ENCODE results near the gene THBS2. TPM values are rescaled to one million over a fixed set of nuclear protein-coding genes. Genes with fewer than 3 reads are reported as not detected.

The THBS2 gene
- total and polyA plus RNA-seq, 10 of the 15 experiments (the other 5 are each of a cell fraction or from before 2014, with no cell fraction given) = 0.07 to 0.10 TPM; not detected in 8

- Histone ChIP-seq H3K27me3 (replicated peaks in 1 of 2; ENCODE audit: control insufficient read depth in 2 of 2, insufficient read depth in 2 of 2, low read length in 1 of 2) (no peaks in the 10 kb centered on the region), H3K27ac (ENCODE audit: control insufficient read depth, insufficient read depth) (no peak overlapping the region), H2AFZ (ENCODE audit: control insufficient read depth, low read depth, low read length) (no peak overlapping the region), H3K9ac (ENCODE audit: control insufficient read depth, insufficient read depth, low read length) (no peak overlapping the region), H3K79me2 (ENCODE audit: control insufficient read depth, insufficient read depth, low read length) (no peaks in the 10 kb centered on the region), H3K4me3 (no peak overlapping the region), H3K4me1 (ENCODE audit: control insufficient read depth, insufficient read depth, low read length) (no peaks in the 10 kb centered on the region), H3K9me3 (replicated peaks; ENCODE audit: control insufficient read depth, insufficient read depth, low read length) (no peaks in the 10 kb centered on the region; the same call in 2 of the 3 replicates), H3K4me2 (ENCODE audit: control insufficient read depth, insufficient read depth) (no peak overlapping the region), H4K20me1 (ENCODE audit: control insufficient read depth, insufficient read depth) (no peaks in the 10 kb centered on the region), H3K36me3 (ENCODE audit: control insufficient read depth in 2 of 2, insufficient read depth in 2 of 2, low read length in 1 of 2) (no peaks in the 10 kb centered on the region)
- DNase-seq (ENCODE audit: low read depth, low spot score) (no peak), ATAC-seq (no peak), FAIRE-seq (no peak)
- BruUV-seq (replicated peaks) = no TSS peak
- intact Hi-C loops (cut with micrococcal nuclease; ENCODE audit: unreplicated experiment) (no loop called here), in situ Hi-C loops (cut with MboI) (no loop called here)
- SMC1A ChIA-PET (ENCODE audit: uncharacterized antibody, unreplicated experiment) = no interaction called here
- CTCF ChIA-PET = no interaction called here
- 54% methylated on average over 8 of the region's 8 CpGs for WGBS (ENCODE audit: insufficient coverage, insufficient replicate concordance, low lambda C conversion rate, missing lambda C conversion rate)
- RAD21 ChIA-PET (ENCODE audit: unreplicated experiment) = no interaction called here
- POLR2A ChIA-PET = no interaction called here
- no peak for TF ChIP-seq IRF4 (IDR thresholded peaks at IDR 0.05; ENCODE audit: low read depth, low read length)
- no peak for TF ChIP-seq POLR2AphosphoS5 (IDR thresholded peaks at IDR 0.05; ENCODE audit: low read length)
- TF ChIP-seq ATF3 (IDR thresholded peaks at IDR 0.05; ENCODE audit: borderline replicate concordance, extremely low read depth, low read depth, low read length) = no peak
- TF ChIP-seq NFIC (IDR thresholded peaks at IDR 0.05; ENCODE audit: low read depth, low read length) = no peak
- TF ChIP-seq TCF3 (IDR thresholded peaks at IDR 0.05; ENCODE audit: borderline replicate concordance, insufficient read depth, low read depth, low read length) = no peak
- no peak for TF ChIP-seq ZNF274 (IDR thresholded peaks at IDR 0.05; ENCODE audit: insufficient read depth, insufficient read length)
- TF ChIP-seq GABPA (IDR thresholded peaks at IDR 0.05; ENCODE audit: low read depth) = no peak
- no peak for TF ChIP-seq ZSCAN29 (IDR thresholded peaks at IDR 0.05)
- TF ChIP-seq TARDBP (IDR thresholded peaks at IDR 0.05; ENCODE audit: borderline replicate concordance) = no peak
- TF ChIP-seq CHD2 (IDR thresholded peaks at IDR 0.05; ENCODE audit: borderline replicate concordance, low read depth, low read length) = no peak
- TF ChIP-seq CUX1 (IDR thresholded peaks at IDR 0.05; ENCODE audit: insufficient replicate concordance, low read depth, low read length) = no peak
- no peak for TF ChIP-seq BCL3 (IDR thresholded peaks at IDR 0.05; ENCODE audit: borderline replicate concordance, insufficient read depth, low read depth, low read length, poor library complexity, severe bottlenecking)
- TF ChIP-seq NFYA (IDR thresholded peaks at IDR 0.05; ENCODE audit: borderline replicate concordance, low read depth, low read length) = no peak
- no peak for TF ChIP-seq EP300 (IDR thresholded peaks at IDR 0.05; ENCODE audit: borderline replicate concordance in 1 of 2, control insufficient read depth in 1 of 2, low read depth in 2 of 2, low read length in 2 of 2)
- TF ChIP-seq USF1 (IDR thresholded peaks at IDR 0.05; ENCODE audit: borderline replicate concordance, extremely low read length, insufficient read depth, low read depth, low read length) = no peak
These were observed 64.5 kb downstream of the THBS2 start for GRCh38 chr6:169189182-169189581.

Data from GM12878 (cell line).